Transverse colon (tissue), 4 donors: Measurements from ENCODE around the gene TMEM14C.

Source experiments
- CTCF ChIP-seq, 5 experiments: fragments of 200-600 bp in 3 of 5; fragments of 450-650 bp in 2 of 5; sonication (generic) in 3 of 5; IDR thresholded peaks; 1 replicate in 2 of 5; 2 replicates in 3 of 5; pipeline ENCODE4 v1.5.1; 2016 to 2017; ENCODE audit warnings: antibody characterized with exemption in 5 of 5, inconsistent platforms in 3 of 5, mild to moderate bottlenecking in 2 of 5, moderate library complexity in 1 of 5
- POLR2A ChIP-seq: fragments of 450-650 bp; IDR thresholded peaks from one replicate; pipeline ENCODE4 v1.6.1; 2016; ENCODE audit warnings: antibody characterized with exemption, mild to moderate bottlenecking, moderate library complexity
- POLR2AphosphoS5 ChIP-seq, 3 donors: sonication (generic); formaldehyde crosslinking; IDR thresholded peaks; one replicate each; pipeline ENCODE4 v1.6.1; 2016; ENCODE audit warnings: antibody characterized with exemption in 3 of 3

- TF ChIP-seq POLR2A = peak; percentile 94
- TF ChIP-seq CTCF (IDR thresholded peaks at IDR 0.05) = no peak
- TF ChIP-seq POLR2AphosphoS5 (IDR thresholded peaks at IDR 0.05) = peak; percentile 95 to 96 (median 96)
Observed at GRCh38 chr6:10722820-10723566, at the start of gene TMEM14C.
